GM12878 (cell line): ENCODE measurements around the gene EIF5A. TPM values are rescaled to one million over a fixed set of nuclear protein-coding genes. Genes with fewer than 3 reads are reported as not detected.

Experiments used
- ATAC-seq: fragments of 200-7000 bp; cut with Tn5 transposase; 3 replicates; pipeline ENCODE4 v1.9.1; 2020; ENCODE audit warnings: mild to moderate bottlenecking, moderate library complexity
- BruUV-seq: library from RNA; stranded (reverse); fragments of 400-500 nt; replicated peaks from 2 replicates; lab custom pipeline; 2021; lab: Mats Ljungman, UMichigan
- CTCF ChIA-PET: fragments of 300-600 bp; sonication (Branson Sonifier 250); formaldehyde crosslinking; extraction: SDS; loops from one replicate; lab custom pipeline; 2021; ENCODE audit warnings: inconsistent platforms; lab: Yijun Ruan, JAX
- POLR2A ChIA-PET: fragments of 350-600 bp; formaldehyde crosslinking; extraction: SDS; loops from one replicate; lab custom pipeline; 2021; ENCODE audit warnings: inconsistent platforms; lab: Charles Lee
- RAD21 ChIA-PET: fragments of 300-600 bp; sonication (Branson Sonifier 250); formaldehyde crosslinking; loops from one replicate; lab custom pipeline; 2023; ENCODE audit warnings: antibody characterized with exemption; ENCODE audit not compliant: unreplicated experiment; lab: Charles Lee
- SMC1A ChIA-PET: fragments of 300-600 bp; sonication (Branson Sonifier 250); formaldehyde crosslinking; loops from one replicate; lab custom pipeline; 2023; ENCODE audit not compliant: unreplicated experiment, uncharacterized antibody; lab: Charles Lee
- DNase-seq: peaks from one replicate; pipeline ENCODE4 v3.0.0-alpha.2; 2011; ENCODE audit warnings: low read depth, low spot score
- FAIRE-seq: peaks from 3 replicates; lab custom pipeline; 2011; peaks lifted over from hg19 to GRCh38; lab: Jason Lieb, UNC
- H2AFZ ChIP-seq: 2 replicates; pipeline ENCODE4 v1.6.0; 2011; ENCODE audit warnings: low read depth, low read length, control low read depth; ENCODE audit not compliant: control insufficient read depth
- H3K27ac ChIP-seq: 2 replicates; pipeline ENCODE4 v1.5.1; 2011; ENCODE audit warnings: control low read depth; ENCODE audit not compliant: control insufficient read depth, insufficient read depth
- H3K27me3 ChIP-seq, 2 experiments: replicated peaks in 1 of 2; 2 replicates each; pipeline versions ENCODE4 v1.6.0 to v1.6.1; 2011; ENCODE audit warnings: low read length in 1 of 2; ENCODE audit not compliant: control insufficient read depth in 2 of 2, insufficient read depth in 2 of 2
- H3K36me3 ChIP-seq, 2 experiments: 2 replicates each; pipeline ENCODE4 v1.5.1; 2011; ENCODE audit warnings: low read length in 1 of 2; ENCODE audit not compliant: control insufficient read depth in 2 of 2, insufficient read depth in 2 of 2
- H3K4me1 ChIP-seq: 2 replicates; pipeline ENCODE4 v1.6.1; 2011; ENCODE audit warnings: mild to moderate bottlenecking, low read length, moderate library complexity, mixed read lengths; ENCODE audit not compliant: control insufficient read depth, insufficient read depth
- H3K4me2 ChIP-seq: 2 replicates; pipeline ENCODE4 v1.6.0; 2011; ENCODE audit warnings: control low read depth; ENCODE audit not compliant: control insufficient read depth, insufficient read depth
- H3K4me3 ChIP-seq: fragments of 200-600 bp; sonication (generic); 2 replicates; pipeline ENCODE4 v1.5.1; 2016
- H3K79me2 ChIP-seq: 2 replicates; pipeline ENCODE4 v1.6.0; 2011; ENCODE audit warnings: low read length; ENCODE audit not compliant: control insufficient read depth, insufficient read depth
- H3K9ac ChIP-seq: 2 replicates; pipeline ENCODE4 v1.8.0; 2011; ENCODE audit warnings: low read length, control low read depth, mixed read lengths; ENCODE audit not compliant: control insufficient read depth, insufficient read depth
- H3K9me3 ChIP-seq: replicated peaks from 3 replicates; pipeline ENCODE4 v1.5.1; 2011; ENCODE audit warnings: mild to moderate bottlenecking, low read length; ENCODE audit not compliant: control insufficient read depth, insufficient read depth
- H4K20me1 ChIP-seq: 2 replicates; pipeline ENCODE4 v1.6.0; 2011; ENCODE audit not compliant: control insufficient read depth, insufficient read depth
- CBFB ChIP-seq: IDR thresholded peaks from 2 replicates; pipeline ENCODE4 v1.6.1; 2016; ENCODE audit warnings: antibody characterized with exemption, low read depth
- CHD4 ChIP-seq: fragments of 200-600 bp; sonication (generic); IDR thresholded peaks from 2 replicates; pipeline ENCODE4 v1.6.1; 2016; ENCODE audit warnings: mild to moderate bottlenecking
- FOS ChIP-seq: IDR thresholded peaks from 3 replicates; pipeline ENCODE4 v1.6.1; 2011; ENCODE audit warnings: borderline replicate concordance; ENCODE audit not compliant: insufficient read length; ENCODE audit errors: extremely low read depth
- NFYB ChIP-seq: IDR thresholded peaks from 2 replicates; pipeline ENCODE4 v1.6.1; 2011; ENCODE audit warnings: low read depth, mild to moderate bottlenecking, low read length, improper control_type of control experiment, moderate library complexity; ENCODE audit not compliant: insufficient read depth
- PML ChIP-seq: IDR thresholded peaks from 2 replicates; pipeline ENCODE4 v1.6.1; 2012; ENCODE audit warnings: low read length, inconsistent platforms
- ZBTB4 ChIP-seq: fragments of 450-650 bp; formaldehyde crosslinking; IDR thresholded peaks from 2 replicates; pipeline ENCODE4 v1.4.0; 2022; ENCODE audit warnings: mild to moderate bottlenecking, moderate library complexity
- WGBS: methylation state at CpG from one replicate; pipeline ENCODE4 v1.1.6; 2016; ENCODE audit warnings: low lambda C conversion rate; ENCODE audit not compliant: insufficient replicate concordance, insufficient coverage; ENCODE audit errors: missing lambda C conversion rate; 5-methylcytosine and 5-hydroxymethylcytosine counted together
- in situ Hi-C: fragments of 300-500 bp; cut with MboI; formaldehyde crosslinking; loops from 9 replicates; pipeline ENCODE4 v1.14.3; 2018; ENCODE audit warnings: mixed read lengths
- intact Hi-C: fragments of 100-400 bp; cut with micrococcal nuclease; formaldehyde crosslinking; loops from one replicate; pipeline ENCODE4 v1.14.2; 2022; ENCODE audit not compliant: unreplicated experiment
- polyA plus RNA-seq, 11 experiments: library from polyadenylated mRNA; depleted of rRNA in 4 of 11; unstranded in 6 of 11; stranded (reverse) in 5 of 11; fragments of >200 nt; fragmentation: Nextera tagmentation in 4 of 11; fragmentation: Illumina TruSeq in 1 of 11; extraction: Ambion mirVana in 4 of 11; extraction: Trizol in 1 of 11; gene quantifications; 1 replicate in 1 of 11; 2 replicates in 10 of 11; pipeline versions ENCODE4 v1.2.1 to v1.2.3, GENCODE V29; 2011 to 2016; ENCODE audit warnings: inconsistent platforms in 2 of 11, missing spikeins in 2 of 11, low read depth in 1 of 11
- total RNA-seq, 4 experiments: library from RNA; depleted of rRNA in 3 of 4; stranded (reverse); fragments of >200 nt in 3 of 4; fragmentation: Illumina TruSeq in 1 of 4; extraction: Trizol in 1 of 4; gene quantifications; 2 replicates each; pipeline versions ENCODE4 v1.2.1 to v1.2.3, GENCODE V29; 2013 to 2021
- TF ChIP-seq, protein P1 (sequence below): fragments of 450-650 bp; IDR thresholded peaks from 2 replicates; pipeline ENCODE4 v1.6.1; 2017; ENCODE audit warnings: mild to moderate bottlenecking

EIF5A gene
- total and polyA plus RNA-seq, 10 of the 15 experiments (the other 5 are each of a cell fraction or from before 2014, with no cell fraction given), result 26.5 to 1,792 (median 944) TPM

GRCh38 chr17:7304179-7304578, 3.2 kb upstream of the EIF5A start:
- WGBS, result 86% methylated on average over 6 of the region's 7 CpGs
- POLR2A ChIA-PET, result interaction anchor here (1.5 to 1.6 kb wide), 2 partner anchors 15 to 33 kb away, joined by 4 to 9 read pairs; no protein-coding TSS in a partner anchor
- no peak overlapping the region for H2AFZ ChIP-seq
- no peaks in the 10 kb centered on the region for H3K4me1 ChIP-seq
- H3K27ac ChIP-seq, result no peak overlapping the region
- no peak for FAIRE-seq
- peaks cover 1% of the 10 kb centered on the region; the same call in 1 of the 2 replicates for H4K20me1 ChIP-seq
- DNase-seq, result no peak
- ATAC-seq, result no peak
- no peaks in the 10 kb centered on the region for H3K27me3 ChIP-seq
- CTCF ChIA-PET, result interaction anchor here (1.2 to 2.6 kb wide), 4 partner anchors 21 to 83 kb away, joined by 3 to 8 read pairs (median 5); partner anchors contain the start of gene TMEM95
- SMC1A ChIA-PET, result no interaction called here
- BruUV-seq, result no TSS peak
- TF ChIP-seq NFYB (no peak), CBFB (no peak), CHD4 (no peak), ZBTB4 (no peak), FOS (no peak), PML (no peak)
- TF ChIP-seq, protein P1, sequence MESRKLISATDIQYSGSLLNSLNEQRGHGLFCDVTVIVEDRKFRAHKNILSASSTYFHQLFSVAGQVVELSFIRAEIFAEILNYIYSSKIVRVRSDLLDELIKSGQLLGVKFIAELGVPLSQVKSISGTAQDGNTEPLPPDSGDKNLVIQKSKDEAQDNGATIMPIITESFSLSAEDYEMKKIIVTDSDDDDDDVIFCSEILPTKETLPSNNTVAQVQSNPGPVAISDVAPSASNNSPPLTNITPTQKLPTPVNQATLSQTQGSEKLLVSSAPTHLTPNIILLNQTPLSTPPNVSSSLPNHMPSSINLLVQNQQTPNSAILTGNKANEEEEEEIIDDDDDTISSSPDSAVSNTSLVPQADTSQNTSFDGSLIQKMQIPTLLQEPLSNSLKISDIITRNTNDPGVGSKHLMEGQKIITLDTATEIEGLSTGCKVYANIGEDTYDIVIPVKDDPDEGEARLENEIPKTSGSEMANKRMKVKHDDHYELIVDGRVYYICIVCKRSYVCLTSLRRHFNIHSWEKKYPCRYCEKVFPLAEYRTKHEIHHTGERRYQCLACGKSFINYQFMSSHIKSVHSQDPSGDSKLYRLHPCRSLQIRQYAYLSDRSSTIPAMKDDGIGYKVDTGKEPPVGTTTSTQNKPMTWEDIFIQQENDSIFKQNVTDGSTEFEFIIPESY, result no peak
- TF ChIP-seq, all 136 proteins: peak for 0
- no peak overlapping the region for H3K9ac ChIP-seq
- intact Hi-C loops, result loop anchor here (10.0 kb wide), 1 partner anchor 381 kb away; the partner anchor contains the start of genes TP53 and WRAP53
- in situ Hi-C loops, result no loop called here
- H3K4me3 ChIP-seq, result no peak overlapping the region
- RAD21 ChIA-PET, result interaction anchor here (0.7 kb wide), 1 partner anchor 298 kb away, joined by 3 read pairs; no protein-coding TSS in a partner anchor
- no peaks in the 10 kb centered on the region for H3K9me3 ChIP-seq
- H3K79me2 ChIP-seq, result peaks cover 17% of the 10 kb centered on the region
- peaks cover 0 to under 1% of the 10 kb centered on the region in 2 experiments; a peak in 1 of 4 replicates for H3K36me3 ChIP-seq
- no peak overlapping the region for H3K4me2 ChIP-seq
